Astrocyte (in vitro differentiated cells and primary cell): ENCODE results near the gene CAMK2B. TPM values are rescaled to one million over a fixed set of nuclear protein-coding genes. Genes with fewer than 3 reads are reported as not detected.

Source experiments
- DNase-seq: peaks from one replicate; pipeline ENCODE4 v3.0.0-alpha.2; 2010; ENCODE audit warnings: low read depth
- FAIRE-seq: peaks from 2 replicates; lab custom pipeline; 2011; peaks lifted over from hg19 to GRCh38; lab: Jason Lieb, UNC
- H2AFZ ChIP-seq: 2 replicates; pipeline ENCODE4 v1.6.0; 2012; ENCODE audit warnings: low read depth, low read length, inconsistent platforms
- H3K27ac ChIP-seq: 2 replicates; pipeline ENCODE4 v1.5.1; 2011; ENCODE audit warnings: low read depth, low read length, inconsistent platforms
- H3K27me3 ChIP-seq: 2 replicates; pipeline ENCODE4 v1.6.0; 2011; ENCODE audit warnings: low read length, inconsistent platforms; ENCODE audit not compliant: insufficient read depth
- H3K36me3 ChIP-seq: 2 replicates; pipeline ENCODE4 v1.5.1; 2011; ENCODE audit warnings: low read length, inconsistent platforms; ENCODE audit not compliant: insufficient read depth
- H3K4me1 ChIP-seq: 2 replicates; pipeline ENCODE4 v1.5.1; 2011; ENCODE audit warnings: low read length, inconsistent platforms; ENCODE audit not compliant: insufficient read depth
- H3K4me2 ChIP-seq: 2 replicates; pipeline ENCODE4 v1.6.0; 2012; ENCODE audit warnings: low read length, inconsistent platforms
- H3K4me3 ChIP-seq: 2 replicates; pipeline ENCODE4 v1.5.1; 2011; ENCODE audit warnings: low read depth, mild to moderate bottlenecking, low read length, inconsistent platforms; ENCODE audit not compliant: insufficient read depth
- H3K79me2 ChIP-seq: 2 replicates; pipeline ENCODE4 v1.6.0; 2012; ENCODE audit warnings: mild to moderate bottlenecking, low read length, inconsistent platforms; ENCODE audit not compliant: insufficient read depth
- H3K9ac ChIP-seq: 2 replicates; pipeline ENCODE4 v1.6.0; 2012; ENCODE audit warnings: mild to moderate bottlenecking, low read length, inconsistent platforms
- H3K9me3 ChIP-seq: 2 replicates; pipeline ENCODE4 v1.5.1; 2012; ENCODE audit warnings: low read depth, mild to moderate bottlenecking, low read length, inconsistent platforms; ENCODE audit not compliant: insufficient read depth
- H4K20me1 ChIP-seq: 2 replicates; pipeline ENCODE4 v1.6.0; 2012; ENCODE audit warnings: low read length, inconsistent platforms; ENCODE audit not compliant: insufficient read depth
- H3K27ac Mint-ChIP-seq: one replicate; pipeline ENCODE4 v1.8.0; 2021; ENCODE audit warnings: mild to moderate bottlenecking, mixed read lengths; ENCODE audit not compliant: unreplicated experiment
- H3K27me3 Mint-ChIP-seq: one replicate; pipeline ENCODE4 v1.8.0; 2021; ENCODE audit warnings: low read depth, mixed read lengths; ENCODE audit not compliant: unreplicated experiment
- H3K36me3 Mint-ChIP-seq: one replicate; pipeline ENCODE4 v1.8.0; 2021; ENCODE audit warnings: low read depth, mixed read lengths; ENCODE audit not compliant: unreplicated experiment
- H3K4me1 Mint-ChIP-seq: one replicate; pipeline ENCODE4 v1.8.0; 2021; ENCODE audit warnings: low read depth, mixed read lengths; ENCODE audit not compliant: unreplicated experiment
- H3K4me3 Mint-ChIP-seq: one replicate; pipeline ENCODE4 v1.8.0; 2021; ENCODE audit warnings: mild to moderate bottlenecking, moderate library complexity, mixed read lengths; ENCODE audit not compliant: unreplicated experiment
- H3K9me3 Mint-ChIP-seq: one replicate; pipeline ENCODE4 v1.8.0; 2021; ENCODE audit warnings: mild to moderate bottlenecking, mixed read lengths; ENCODE audit not compliant: unreplicated experiment
- CTCF ChIP-seq: IDR thresholded peaks from 2 replicates; pipeline ENCODE4 v1.5.1; 2011; ENCODE audit warnings: low read depth, mild to moderate bottlenecking, inconsistent platforms, low read length, moderate library complexity; ENCODE audit not compliant: insufficient read depth
- EZH2 ChIP-seq: IDR thresholded peaks from 2 replicates; pipeline ENCODE4 v1.6.1; 2012; ENCODE audit warnings: mild to moderate bottlenecking, low read length, inconsistent platforms; ENCODE audit not compliant: insufficient read depth
- total RNA-seq: library from RNA; stranded (reverse); gene quantifications from 2 replicates; pipeline ENCODE4 v1.2.1, GENCODE V29; 2021

CAMK2B gene
- total RNA-seq, 1 donor from 2014 or later, result 0.18 TPM

- H3K4me1 ChIP-seq, result peaks cover 6% of the 10 kb centered on the region
- no peaks in the 10 kb centered on the region for H3K4me1 Mint-ChIP-seq
- H3K36me3 ChIP-seq, result no peaks in the 10 kb centered on the region
- H3K79me2 ChIP-seq, result no peaks in the 10 kb centered on the region
- TF ChIP-seq CTCF, result no peak
- no peak for TF ChIP-seq EZH2
- no peaks in the 10 kb centered on the region for H3K36me3 Mint-ChIP-seq
- H3K9me3 Mint-ChIP-seq, result no peaks in the 10 kb centered on the region
- H2AFZ ChIP-seq, result no peak overlapping the region
- no peaks in the 10 kb centered on the region for H3K9me3 ChIP-seq
- H3K4me3 Mint-ChIP-seq, result no peak overlapping the region
- H3K27me3 ChIP-seq, result peaks cover 5% of the 10 kb centered on the region
- H4K20me1 ChIP-seq, result no peaks in the 10 kb centered on the region
- H3K27ac ChIP-seq, result no peak overlapping the region
- H3K4me2 ChIP-seq, result no peak overlapping the region
- no peak overlapping the region for H3K4me3 ChIP-seq
- no peak overlapping the region for H3K27ac Mint-ChIP-seq
- FAIRE-seq (no peak), DNase-seq (no peak)
- H3K27me3 Mint-ChIP-seq, result peaks cover 32% of the 10 kb centered on the region
- no peak overlapping the region for H3K9ac ChIP-seq
These were observed 13.2 kb upstream of the CAMK2B start for GRCh38 chr7:44338600-44338999.

GRCh38 chr7:44336491-44336890 is 11.1 kb upstream of the CAMK2B start:
- Histone ChIP-seq H3K27ac (no peak overlapping the region), H3K4me2 (no peak overlapping the region), H3K27me3 (peaks cover 5% of the 10 kb centered on the region), H3K79me2 (no peaks in the 10 kb centered on the region), H3K9me3 (no peaks in the 10 kb centered on the region), H3K4me1 (peaks cover 8% of the 10 kb centered on the region), H3K36me3 (no peaks in the 10 kb centered on the region), H3K4me3 (no peak overlapping the region), H2AFZ (no peak overlapping the region), H4K20me1 (no peaks in the 10 kb centered on the region), H3K9ac (no peak overlapping the region)
- no peak overlapping the region for H3K4me3 Mint-ChIP-seq
- H3K27ac Mint-ChIP-seq, result no peak overlapping the region
- H3K9me3 Mint-ChIP-seq, result no peaks in the 10 kb centered on the region
- no peaks in the 10 kb centered on the region for H3K4me1 Mint-ChIP-seq
- DNase-seq, result no peak
- TF ChIP-seq CTCF (no peak), EZH2 (no peak)
- H3K27me3 Mint-ChIP-seq, result peaks cover 40% of the 10 kb centered on the region
- no peaks in the 10 kb centered on the region for H3K36me3 Mint-ChIP-seq
- FAIRE-seq, result no peak

GRCh38 chr7:44335184-44335583 is 9.8 kb upstream of the CAMK2B start:
- no peak overlapping the region for H3K4me2 ChIP-seq
- H3K9ac ChIP-seq, result no peak overlapping the region
- peaks cover 8% of the 10 kb centered on the region for H3K4me1 ChIP-seq
- FAIRE-seq (no peak), DNase-seq (no peak)
- H4K20me1 ChIP-seq, result no peaks in the 10 kb centered on the region
- H3K79me2 ChIP-seq, result no peaks in the 10 kb centered on the region
- H3K9me3 Mint-ChIP-seq, result no peaks in the 10 kb centered on the region
- no peak for TF ChIP-seq CTCF
- TF ChIP-seq EZH2, result no peak
- no peaks in the 10 kb centered on the region for H3K9me3 ChIP-seq
- H3K27ac ChIP-seq, result no peak overlapping the region
- no peaks in the 10 kb centered on the region for H3K4me1 Mint-ChIP-seq
- H3K4me3 ChIP-seq, result no peak overlapping the region
- no peak overlapping the region for H3K27ac Mint-ChIP-seq
- no peak overlapping the region for H2AFZ ChIP-seq
- no peak overlapping the region for H3K4me3 Mint-ChIP-seq
- no peaks in the 10 kb centered on the region for H3K36me3 ChIP-seq
- peaks cover 5% of the 10 kb centered on the region for H3K27me3 ChIP-seq
- peaks cover 44% of the 10 kb centered on the region for H3K27me3 Mint-ChIP-seq
- H3K36me3 Mint-ChIP-seq, result no peaks in the 10 kb centered on the region
